Gastroesophageal sphincter (tissue), 4 donors: ENCODE measurements around the gene AGO1. TPM values are rescaled to one million over a fixed set of nuclear protein-coding genes. Genes with fewer than 3 reads are reported as not detected.
A peak's percentile ranks its signal among the peaks of the same experiment; 100 is the strongest.
"Not testable (repeated sequence)": the region's sequence is repeated elsewhere in the genome, so short reads cannot be mapped to it uniquely, and the experiment has no call there.

Experiments
- ATAC-seq: fragments of 150-250 bp; one replicate; pipeline ENCODE4 v1.9.1; 2016; ENCODE audit warnings: mild to moderate bottlenecking, moderate library complexity
- H3K27ac ChIP-seq, 4 donors: fragments of 200-600 bp; sonication (generic) in 3 of 4; 1 replicate in 3 of 4; 2 replicates in 1 of 4; pipeline ENCODE4 v1.5.1; 2016 to 2019
- H3K27me3 ChIP-seq: fragments of 200-600 bp; sonication (generic); one replicate; pipeline ENCODE4 v1.5.1; 2019
- H3K36me3 ChIP-seq, 2 donors: fragments of 200-600 bp; sonication (generic); one replicate each; pipeline ENCODE4 v1.5.1; 2019; ENCODE audit warnings: control low read depth in 1 of 2
- H3K4me1 ChIP-seq, 3 donors: fragments of 200-600 bp; sonication (generic); 1 replicate in 2 of 3; 2 replicates in 1 of 3; pipeline ENCODE4 v1.5.1; 2016 to 2019; ENCODE audit warnings: control low read depth in 2 of 3
- H3K4me3 ChIP-seq, 2 donors: fragments of 200-600 bp; sonication (generic); one replicate each; pipeline ENCODE4 v1.5.1; 2019; ENCODE audit warnings: mild to moderate bottlenecking in 1 of 2, moderate library complexity in 1 of 2
- H3K9me3 ChIP-seq, 3 donors: fragments of 200-600 bp; sonication (generic); one replicate each; pipeline ENCODE4 v1.5.1; 2017 to 2019; ENCODE audit warnings: control low read depth in 2 of 3
- EP300 ChIP-seq: sonication (generic); formaldehyde crosslinking; IDR thresholded peaks from one replicate; pipeline ENCODE4 v1.6.1; 2017; ENCODE audit warnings: antibody characterized with exemption, mild to moderate bottlenecking
- POLR2A ChIP-seq, 2 donors: fragments of 450-650 bp; IDR thresholded peaks; one replicate each; pipeline ENCODE4 v1.6.1; 2017; ENCODE audit warnings: antibody characterized with exemption in 2 of 2, mild to moderate bottlenecking in 2 of 2, moderate library complexity in 1 of 2
- POLR2AphosphoS5 ChIP-seq: sonication (generic); formaldehyde crosslinking; IDR thresholded peaks from one replicate; pipeline ENCODE4 v1.6.1; 2017; ENCODE audit warnings: antibody characterized with exemption
- WGBS, 2 donors: methylation state at CpG; one replicate each; pipeline ENCODE4 v1.1.5; 2018; ENCODE audit warnings: low coverage in 1 of 2; 5-methylcytosine and 5-hydroxymethylcytosine counted together
- total RNA-seq, 4 donors: library from RNA; depleted of rRNA; stranded (reverse); fragments of >200 nt; gene quantifications; one replicate each; pipeline ENCODE4 v1.1.0, GENCODE V29; 2016
- TF ChIP-seq, protein P1 (sequence below), 4 experiments: fragments of 200-600 bp in 2 of 4; fragments of 450-650 bp in 2 of 4; sonication (generic) in 1 of 4; IDR thresholded peaks; one replicate each; pipeline ENCODE4 v1.5.1; 2017 to 2019; ENCODE audit warnings: antibody characterized with exemption in 4 of 4, mild to moderate bottlenecking in 2 of 4, moderate library complexity in 2 of 4

The AGO1 gene
- total RNA-seq, 4 donors from 2014 or later: 19.5 to 39.5 (median 24.1) TPM

DNA sequence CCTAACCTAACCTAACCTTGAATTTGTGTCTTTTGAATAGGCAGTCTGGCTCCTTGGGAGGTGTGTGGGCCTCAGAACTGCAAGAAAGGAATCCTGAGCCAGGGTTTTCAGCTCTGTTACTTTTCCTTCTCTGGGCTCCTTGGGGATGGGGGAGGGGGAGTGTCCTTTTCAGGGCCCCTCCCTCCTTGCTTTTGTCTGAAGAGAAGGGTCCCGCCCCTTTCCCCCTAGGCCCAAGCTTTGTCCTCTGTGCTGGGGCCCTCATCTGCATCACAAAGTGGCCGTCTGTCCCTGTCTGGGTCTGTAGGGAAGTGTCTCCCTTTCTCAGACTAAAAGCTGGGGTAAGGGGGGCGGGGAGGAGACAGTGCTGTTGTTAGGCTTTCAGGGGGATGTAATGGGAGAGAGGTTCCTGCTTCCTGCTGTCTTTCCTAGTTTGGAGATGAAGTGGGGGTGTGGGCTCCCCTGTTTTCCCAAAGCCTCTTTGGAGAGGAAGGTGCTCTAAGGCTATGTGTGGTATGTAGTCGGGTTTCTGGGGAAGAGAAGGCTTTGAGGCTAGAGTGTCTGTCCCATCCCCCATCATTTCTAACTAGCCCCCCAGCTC is 3.1 kb downstream of the AGO1 start:
- 50% methylated on average over 1 of the region's 4 CpGs; no CpG with 5 or more reads in 1 of the 2 donors for WGBS, 2 donors
- no peak for ATAC-seq
- H3K9me3 ChIP-seq: no peaks in the 10 kb centered on the region
- H3K4me1 ChIP-seq: peaks cover 0 to 47% (median 9%) of the 10 kb centered on the region in 3 donors
- peaks cover 0 to 35% of the 10 kb centered on the region in 2 donors for H3K36me3 ChIP-seq
- no peak overlapping the region for H3K4me3 ChIP-seq
- H3K27me3 ChIP-seq: no peaks in the 10 kb centered on the region
- TF ChIP-seq POLR2AphosphoS5 (no peak), EP300 (no peak), POLR2A (IDR thresholded peaks at IDR 0.05) (no peak)
- TF ChIP-seq, protein P1, sequence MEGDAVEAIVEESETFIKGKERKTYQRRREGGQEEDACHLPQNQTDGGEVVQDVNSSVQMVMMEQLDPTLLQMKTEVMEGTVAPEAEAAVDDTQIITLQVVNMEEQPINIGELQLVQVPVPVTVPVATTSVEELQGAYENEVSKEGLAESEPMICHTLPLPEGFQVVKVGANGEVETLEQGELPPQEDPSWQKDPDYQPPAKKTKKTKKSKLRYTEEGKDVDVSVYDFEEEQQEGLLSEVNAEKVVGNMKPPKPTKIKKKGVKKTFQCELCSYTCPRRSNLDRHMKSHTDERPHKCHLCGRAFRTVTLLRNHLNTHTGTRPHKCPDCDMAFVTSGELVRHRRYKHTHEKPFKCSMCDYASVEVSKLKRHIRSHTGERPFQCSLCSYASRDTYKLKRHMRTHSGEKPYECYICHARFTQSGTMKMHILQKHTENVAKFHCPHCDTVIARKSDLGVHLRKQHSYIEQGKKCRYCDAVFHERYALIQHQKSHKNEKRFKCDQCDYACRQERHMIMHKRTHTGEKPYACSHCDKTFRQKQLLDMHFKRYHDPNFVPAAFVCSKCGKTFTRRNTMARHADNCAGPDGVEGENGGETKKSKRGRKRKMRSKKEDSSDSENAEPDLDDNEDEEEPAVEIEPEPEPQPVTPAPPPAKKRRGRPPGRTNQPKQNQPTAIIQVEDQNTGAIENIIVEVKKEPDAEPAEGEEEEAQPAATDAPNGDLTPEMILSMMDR (IDR thresholded peaks at IDR 0.05): no peak
- H3K27ac ChIP-seq: peak overlapping the region in 3 of 4 donors; percentile 1 to 30 (median 19)

- Histone ChIP-seq H3K36me3 (peaks cover 0 to 42% of the 10 kb centered on the region in 2 donors), H3K27me3 (no peaks in the 10 kb centered on the region), H3K4me1 (peaks cover 0 to 47% (median 9%) of the 10 kb centered on the region in 3 donors), H3K27ac (peak overlapping the region in 3 of 4 donors; percentile 14 to 30 (median 19)), H3K4me3 (no peak overlapping the region), H3K9me3 (no peaks in the 10 kb centered on the region)
- no peak for ATAC-seq
- WGBS, 2 donors: 12 to 31% methylated on average over 2 of the region's 3 CpGs
- no peak for TF ChIP-seq EP300
- no peak for TF ChIP-seq POLR2A (IDR thresholded peaks at IDR 0.05)
Measured at GRCh38 chr1:35886577-35887431, 3.8 kb downstream of the AGO1 start.

- 84% methylated on average over 2 of the region's 2 CpGs for WGBS, 2 donors
- H3K27ac ChIP-seq: no peak overlapping the region
- ATAC-seq: no peak
- peaks cover 0 to 49% of the 10 kb centered on the region in 2 donors for H3K36me3 ChIP-seq
- H3K27me3 ChIP-seq: no peaks in the 10 kb centered on the region
- peaks cover 0 to 45% (median 9%) of the 10 kb centered on the region in 3 donors for H3K4me1 ChIP-seq
- H3K9me3 ChIP-seq: no peaks in the 10 kb centered on the region
- TF ChIP-seq POLR2A (IDR thresholded peaks at IDR 0.05): no peak
- TF ChIP-seq POLR2AphosphoS5: no peak
- TF ChIP-seq EP300: no peak
- TF ChIP-seq, protein P1 (IDR thresholded peaks at IDR 0.05): no peak
- no peak overlapping the region for H3K4me3 ChIP-seq
Measured at GRCh38 chr1:35887508-35887907, 4.5 kb downstream of the AGO1 start.

GRCh38 chr1:35888255-35888654 is 5.2 kb downstream of the AGO1 start:
- no peak for ATAC-seq
- TF ChIP-seq, protein P1 (IDR thresholded peaks at IDR 0.05): no peak
- TF ChIP-seq EP300 (no peak), POLR2A (IDR thresholded peaks at IDR 0.05) (no peak), POLR2AphosphoS5 (no peak)
- H3K27ac ChIP-seq: no peak overlapping the region
- WGBS, 2 donors: 91 to 92% methylated on average over 4 to 7 of the region's 11 CpGs
- no peaks in the 10 kb centered on the region for H3K9me3 ChIP-seq
- peaks cover 0 to 57% of the 10 kb centered on the region in 2 donors for H3K36me3 ChIP-seq
- no peak overlapping the region for H3K4me3 ChIP-seq
- peaks cover 0 to 41% (median 9%) of the 10 kb centered on the region in 3 donors for H3K4me1 ChIP-seq
- H3K27me3 ChIP-seq: no peaks in the 10 kb centered on the region

- H3K9me3 ChIP-seq, ATAC-seq, H3K27ac ChIP-seq, H3K4me3 ChIP-seq, H3K27me3 ChIP-seq: not testable (repeated sequence)
- H3K4me1 ChIP-seq: peaks cover 0 to 36% (median 9%) of the 10 kb centered on the region in 3 donors
- WGBS, 2 donors: 84 to 85% methylated on average over 3 of the region's 3 CpGs
- peaks cover 0 to 64% of the 10 kb centered on the region in 2 donors for H3K36me3 ChIP-seq
Measured at GRCh38 chr1:35888981-35889380, 6.0 kb downstream of the AGO1 start.
